GM10266 (cell line): ENCODE measurements around the gene FSIP1.
A peak's percentile ranks its signal among the peaks of the same experiment; 100 is the strongest.
"Not testable (repeated sequence)": the region's sequence is repeated elsewhere in the genome, so short reads cannot be mapped to it uniquely, and the experiment has no call there.

Experiments used
- DNase-seq: peaks from one replicate; pipeline ENCODE4 v3.0.0; 2012; ENCODE audit errors: extremely low spot score
- CTCF ChIP-seq: IDR thresholded peaks from 2 replicates; pipeline ENCODE4 v1.5.1; 2012; ENCODE audit warnings: mild to moderate bottlenecking, low read depth; ENCODE audit not compliant: control insufficient read depth, insufficient read depth; ENCODE audit errors: missing control alignments

Gene FSIP1

GRCh38 chr15:39817892-39818291 is 35.3 kb upstream of the FSIP1 start:
- no peak for DNase-seq
- no peak for TF ChIP-seq CTCF

GRCh38 chr15:39814489-39814888 is 31.8 kb upstream of the FSIP1 start:
- TF ChIP-seq CTCF: no peak
- DNase-seq: no peak

- DNase-seq: not testable (repeated sequence)
Measured at GRCh38 chr15:39812651-39813050, 30.0 kb upstream of the FSIP1 start.

- DNase-seq: no peak
- no peak for TF ChIP-seq CTCF
Measured at GRCh38 chr15:39808909-39809308, 26.3 kb upstream of the FSIP1 start.

GRCh38 chr15:39807791-39808190 is 25.1 kb upstream of the FSIP1 start:
- no peak for TF ChIP-seq CTCF
- no peak for DNase-seq

GRCh38 chr15:39804026-39804425 is 21.4 kb upstream of the FSIP1 start:
- no peak for DNase-seq
- TF ChIP-seq CTCF: no peak

GRCh38 chr15:39803016-39803415 is 20.4 kb upstream of the FSIP1 start:
- no peak for DNase-seq
- TF ChIP-seq CTCF: no peak

GRCh38 chr15:39801641-39802309 is 19.1 kb upstream of the FSIP1 start:
- TF ChIP-seq CTCF: peak; percentile 52
- peak; percentile 34 for DNase-seq
